ENCODE results near the gene ENTPD8.
"Not testable (repeated sequence)": the region's sequence is repeated elsewhere in the genome, so short reads cannot be mapped to it uniquely, and the experiment has no call there.

Gene ENTPD8

GRCh38 chr9:137429546-137429890 is 11.6 kb downstream of the ENTPD8 start:
- DNase-seq, result no peak

- DNase-seq, result no peak
Measured at GRCh38 chr9:137428841-137429545, 12.2 kb downstream of the ENTPD8 start.

GRCh38 chr9:137428311-137428630 is 12.9 kb downstream of the ENTPD8 start:
- no peak for DNase-seq

- no peak for DNase-seq
Measured at GRCh38 chr9:137427454-137428310, 13.5 kb downstream of the ENTPD8 start.

- no peak for DNase-seq
Measured at GRCh38 chr9:137426018-137426681, 15.0 kb downstream of the ENTPD8 start.

GRCh38 chr9:137423514-137424291 is 17.5 kb downstream of the ENTPD8 start:
- DNase-seq, result no peak

- DNase-seq, result peak; percentile 85
Measured at GRCh38 chr9:137422604-137423513, 18.3 kb downstream of the ENTPD8 start, which contains the start of the genes EXD3 and NOXA1. Gene EXD3 (minus strand): TSS chr9:137423162. CDS start chr9:137395357, 27,805 bp downstream. Gene NOXA1 (plus strand): TSS chr9:137423393. CDS start chr9:137423530, 137 bp downstream.

- no peak for DNase-seq
Measured at GRCh38 chr9:137421838-137422603, 19.1 kb downstream of the ENTPD8 start.

- DNase-seq, result no peak
Measured at GRCh38 chr9:137417161-137418021, 23.8 kb downstream of the ENTPD8 start.

GRCh38 chr9:137416563-137417151 is 24.5 kb downstream of the ENTPD8 start:
- DNase-seq, result no peak

GRCh38 chr9:137416006-137416562 is 25.1 kb downstream of the ENTPD8 start:
- DNase-seq, result no peak

- no peak for DNase-seq
Measured at GRCh38 chr9:137415451-137415850, 25.7 kb downstream of the ENTPD8 start.

- DNase-seq, result no peak
Measured at GRCh38 chr9:137412431-137412830, 28.7 kb downstream of the ENTPD8 start.

- DNase-seq, result no peak
Measured at GRCh38 chr9:137411645-137412380, 29.3 kb downstream of the ENTPD8 start.

- DNase-seq, result no peak
Measured at GRCh38 chr9:137411260-137411644, 29.9 kb downstream of the ENTPD8 start.

GRCh38 chr9:137410891-137411249 is 30.3 kb downstream of the ENTPD8 start:
- no peak for DNase-seq

- not testable (repeated sequence) for DNase-seq
Measured at GRCh38 chr9:137410236-137410890, 30.8 kb downstream of the ENTPD8 start.

- no peak for DNase-seq
Measured at GRCh38 chr9:137409515-137409914, 31.6 kb downstream of the ENTPD8 start.
